HepG2 (cell line): Measurements from ENCODE around the gene MEIOB. TPM values are rescaled to one million over a fixed set of nuclear protein-coding genes. Genes with fewer than 3 reads are reported as not detected.

Experiments
- DNMT1 ChIP-seq: sonication (generic); formaldehyde crosslinking; IDR thresholded peaks from 2 replicates; pipeline ENCODE4 v1.5.1; 2020; ENCODE audit warnings: mild to moderate bottlenecking, missing genetic modification reagents
- KLF12 ChIP-seq: sonication (generic); formaldehyde crosslinking; IDR thresholded peaks from 2 replicates; pipeline ENCODE4 v1.4.0; 2020; ENCODE audit warnings: missing genetic modification reagents, borderline replicate concordance
- SAFB2 ChIP-seq: sonication (generic); formaldehyde crosslinking; IDR thresholded peaks from 2 replicates; pipeline ENCODE4 v1.5.1; 2020; ENCODE audit warnings: missing genetic modification reagents, low read depth, mild to moderate bottlenecking, borderline replicate concordance
- SKI ChIP-seq: fragments of 450-650 bp; IDR thresholded peaks from one replicate; pipeline ENCODE4 v1.6.1; 2018; ENCODE audit warnings: mild to moderate bottlenecking; ENCODE audit not compliant: partially characterized antibody
- SNRNP70 ChIP-seq: fragments of 200-400 bp; formaldehyde crosslinking; IDR thresholded peaks from 2 replicates; pipeline ENCODE4 v1.6.1; 2017; ENCODE audit warnings: mild to moderate bottlenecking, low read depth, low read length, moderate library complexity
- STAT5B ChIP-seq: sonication (generic); formaldehyde crosslinking; IDR thresholded peaks from 2 replicates; pipeline ENCODE4 v1.4.0; 2020; ENCODE audit warnings: missing genetic modification reagents
- TOPORS ChIP-seq: sonication (generic); formaldehyde crosslinking; IDR thresholded peaks from 2 replicates; pipeline ENCODE4 v1.8.0; 2023; ENCODE audit warnings: mild to moderate bottlenecking, missing genetic modification reagents
- ZFP36 ChIP-seq: fragments of 150-350 bp; IDR thresholded peaks from 2 replicates; pipeline ENCODE4 v1.6.1; 2018; ENCODE audit warnings: borderline replicate concordance, low read length, low read depth; ENCODE audit not compliant: partially characterized antibody
- ZFP37 ChIP-seq: sonication (generic); formaldehyde crosslinking; IDR thresholded peaks from 2 replicates; pipeline ENCODE4 v1.4.0; 2020; ENCODE audit warnings: missing genetic modification reagents, borderline replicate concordance
- ZNF383 ChIP-seq: sonication (generic); formaldehyde crosslinking; IDR thresholded peaks from 2 replicates; pipeline ENCODE4 v1.4.0; 2020; ENCODE audit warnings: missing genetic modification reagents, mild to moderate bottlenecking, borderline replicate concordance
- ZNF570 ChIP-seq: sonication (generic); formaldehyde crosslinking; IDR thresholded peaks from 2 replicates; pipeline ENCODE4 v1.4.0; 2020; ENCODE audit warnings: mild to moderate bottlenecking, missing genetic modification reagents, borderline replicate concordance
- ZNF709 ChIP-seq: sonication (generic); formaldehyde crosslinking; IDR thresholded peaks from 2 replicates; pipeline ENCODE4 v1.5.0; 2020; ENCODE audit warnings: mild to moderate bottlenecking, missing genetic modification reagents
- ZNF737 ChIP-seq: sonication (generic); formaldehyde crosslinking; IDR thresholded peaks from 2 replicates; pipeline ENCODE4 v1.5.0; 2020; ENCODE audit warnings: missing genetic modification reagents, mild to moderate bottlenecking, borderline replicate concordance
- polyA plus RNA-seq, 8 experiments: library from polyadenylated mRNA; depleted of rRNA in 3 of 8; stranded (reverse) in 7 of 8; unstranded in 1 of 8; fragments of >200 nt; fragmentation: Illumina TruSeq in 4 of 8; extraction: Trizol in 4 of 8; gene quantifications; 2 replicates each; pipeline versions ENCODE4 v1.2.1 to v1.2.3, GENCODE V29; 2011 to 2016; ENCODE audit warnings: low read depth in 4 of 8, missing spikeins in 1 of 8, mixed read lengths in 1 of 8; ENCODE audit not compliant: insufficient read depth in 1 of 8
- total RNA-seq, 5 experiments: library from RNA; depleted of rRNA; stranded (reverse); fragments of >200 nt; fragmentation: Illumina TruSeq; extraction: Trizol; gene quantifications; 2 replicates each; pipeline ENCODE4 v1.2.3, GENCODE V29; 2016; ENCODE audit warnings: low read depth in 1 of 5
- TF ChIP-seq, protein P1 (sequence below), 2 experiments: sonication (generic) in 1 of 2; formaldehyde crosslinking in 1 of 2; IDR thresholded peaks; 2 replicates each; pipeline versions ENCODE4 v1.5.1 to v1.6.1; 2011 to 2020; ENCODE audit warnings: borderline replicate concordance in 1 of 2, low read depth in 1 of 2, low read length in 1 of 2, mild to moderate bottlenecking in 1 of 2, missing genetic modification reagents in 1 of 2, moderate library complexity in 1 of 2
- TF ChIP-seq, protein P2 (sequence below): sonication (generic); formaldehyde crosslinking; IDR thresholded peaks from 2 replicates; pipeline ENCODE4 v1.4.0; 2020; ENCODE audit warnings: mild to moderate bottlenecking, missing genetic modification reagents
- TF ChIP-seq, protein P3 (sequence below): sonication (generic); formaldehyde crosslinking; IDR thresholded peaks from 2 replicates; pipeline ENCODE4 v1.4.0; 2020; ENCODE audit warnings: missing genetic modification reagents
- TF ChIP-seq, protein P4 (sequence below): sonication (generic); formaldehyde crosslinking; IDR thresholded peaks from 2 replicates; pipeline ENCODE4 v1.5.0; 2020; ENCODE audit warnings: missing genetic modification reagents, mild to moderate bottlenecking, borderline replicate concordance
- TF ChIP-seq, protein P5 (sequence below): sonication (generic); formaldehyde crosslinking; IDR thresholded peaks from 2 replicates; pipeline ENCODE4 v1.5.1; 2020; ENCODE audit warnings: missing genetic modification reagents, mild to moderate bottlenecking, borderline replicate concordance

MEIOB gene
- total and polyA plus RNA-seq, 2 of the 13 experiments (the other 11 are each of a cell fraction or from before 2014, with no cell fraction given) = 0.17 TPM; not detected in 1

DNA sequence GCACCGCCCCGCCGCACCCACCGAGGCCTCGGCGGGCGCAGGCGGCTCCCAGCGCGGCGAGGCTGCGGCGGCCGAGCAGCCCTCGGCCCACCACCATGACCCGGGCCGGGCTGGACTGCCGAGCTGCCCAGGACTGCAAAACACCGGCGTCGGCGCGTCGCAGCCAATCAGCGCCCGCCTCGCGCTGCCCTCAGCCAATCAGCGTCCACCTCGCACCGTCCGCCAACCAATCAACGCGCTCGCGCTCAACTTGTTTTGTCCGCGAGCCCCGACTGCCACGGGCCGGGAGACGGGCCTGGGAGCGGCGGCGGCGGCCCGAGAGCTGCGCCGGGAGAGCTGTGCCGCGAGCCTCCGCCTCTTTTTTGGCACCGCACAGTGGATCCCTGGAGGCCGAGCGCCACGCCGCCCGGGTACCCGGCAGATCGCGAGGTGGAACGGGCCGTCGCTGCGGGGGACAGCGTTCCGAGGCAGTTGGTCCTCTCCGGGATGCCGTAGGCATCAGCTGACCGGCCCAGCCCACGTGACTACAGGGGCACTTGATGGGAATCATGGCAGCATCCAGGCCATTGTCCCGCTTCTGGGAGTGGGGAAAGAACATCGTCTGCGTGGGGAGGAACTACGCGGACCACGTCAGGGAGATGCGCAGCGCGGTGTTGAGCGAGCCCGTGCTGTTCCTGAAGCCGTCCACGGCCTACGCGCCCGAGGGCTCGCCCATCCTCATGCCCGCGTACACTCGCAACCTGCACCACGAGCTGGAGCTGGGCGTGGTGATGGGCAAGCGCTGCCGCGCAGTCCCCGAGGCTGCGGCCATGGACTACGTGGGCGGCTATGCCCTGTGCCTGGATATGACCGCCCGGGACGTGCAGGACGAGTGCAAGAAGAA, 45.0 kb downstream of the MEIOB start, which contains the start of the genes FAHD1 and HAGH (continued):
- TF ChIP-seq, protein P1, sequence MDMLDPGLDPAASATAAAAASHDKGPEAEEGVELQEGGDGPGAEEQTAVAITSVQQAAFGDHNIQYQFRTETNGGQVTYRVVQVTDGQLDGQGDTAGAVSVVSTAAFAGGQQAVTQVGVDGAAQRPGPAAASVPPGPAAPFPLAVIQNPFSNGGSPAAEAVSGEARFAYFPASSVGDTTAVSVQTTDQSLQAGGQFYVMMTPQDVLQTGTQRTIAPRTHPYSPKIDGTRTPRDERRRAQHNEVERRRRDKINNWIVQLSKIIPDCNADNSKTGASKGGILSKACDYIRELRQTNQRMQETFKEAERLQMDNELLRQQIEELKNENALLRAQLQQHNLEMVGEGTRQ (IDR thresholded peaks at IDR 0.05; ENCODE audit: low read depth, low read length) = peak; percentile 99
- TF ChIP-seq, protein P1 (CRISPR knock-in tag; IDR thresholded peaks at IDR 0.05; ENCODE audit: borderline replicate concordance) = peak; percentile 100
- TF ChIP-seq, protein P2, sequence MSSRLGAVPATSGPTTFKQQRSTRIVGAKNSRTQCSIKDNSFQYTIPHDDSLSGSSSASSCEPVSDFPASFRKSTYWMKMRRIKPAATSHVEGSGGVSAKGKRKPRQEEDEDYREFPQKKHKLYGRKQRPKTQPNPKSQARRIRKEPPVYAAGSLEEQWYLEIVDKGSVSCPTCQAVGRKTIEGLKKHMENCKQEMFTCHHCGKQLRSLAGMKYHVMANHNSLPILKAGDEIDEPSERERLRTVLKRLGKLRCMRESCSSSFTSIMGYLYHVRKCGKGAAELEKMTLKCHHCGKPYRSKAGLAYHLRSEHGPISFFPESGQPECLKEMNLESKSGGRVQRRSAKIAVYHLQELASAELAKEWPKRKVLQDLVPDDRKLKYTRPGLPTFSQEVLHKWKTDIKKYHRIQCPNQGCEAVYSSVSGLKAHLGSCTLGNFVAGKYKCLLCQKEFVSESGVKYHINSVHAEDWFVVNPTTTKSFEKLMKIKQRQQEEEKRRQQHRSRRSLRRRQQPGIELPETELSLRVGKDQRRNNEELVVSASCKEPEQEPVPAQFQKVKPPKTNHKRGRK (CRISPR knock-in tag) = no peak
- peak; percentile 77; the same call in 1 of the 2 replicates for TF ChIP-seq KLF12 (CRISPR knock-in tag)
- no peak for TF ChIP-seq STAT5B (CRISPR knock-in tag)
- peak; percentile 88; the same call in 1 of the 2 replicates for TF ChIP-seq SAFB2 (CRISPR knock-in tag)
- TF ChIP-seq, protein P3, sequence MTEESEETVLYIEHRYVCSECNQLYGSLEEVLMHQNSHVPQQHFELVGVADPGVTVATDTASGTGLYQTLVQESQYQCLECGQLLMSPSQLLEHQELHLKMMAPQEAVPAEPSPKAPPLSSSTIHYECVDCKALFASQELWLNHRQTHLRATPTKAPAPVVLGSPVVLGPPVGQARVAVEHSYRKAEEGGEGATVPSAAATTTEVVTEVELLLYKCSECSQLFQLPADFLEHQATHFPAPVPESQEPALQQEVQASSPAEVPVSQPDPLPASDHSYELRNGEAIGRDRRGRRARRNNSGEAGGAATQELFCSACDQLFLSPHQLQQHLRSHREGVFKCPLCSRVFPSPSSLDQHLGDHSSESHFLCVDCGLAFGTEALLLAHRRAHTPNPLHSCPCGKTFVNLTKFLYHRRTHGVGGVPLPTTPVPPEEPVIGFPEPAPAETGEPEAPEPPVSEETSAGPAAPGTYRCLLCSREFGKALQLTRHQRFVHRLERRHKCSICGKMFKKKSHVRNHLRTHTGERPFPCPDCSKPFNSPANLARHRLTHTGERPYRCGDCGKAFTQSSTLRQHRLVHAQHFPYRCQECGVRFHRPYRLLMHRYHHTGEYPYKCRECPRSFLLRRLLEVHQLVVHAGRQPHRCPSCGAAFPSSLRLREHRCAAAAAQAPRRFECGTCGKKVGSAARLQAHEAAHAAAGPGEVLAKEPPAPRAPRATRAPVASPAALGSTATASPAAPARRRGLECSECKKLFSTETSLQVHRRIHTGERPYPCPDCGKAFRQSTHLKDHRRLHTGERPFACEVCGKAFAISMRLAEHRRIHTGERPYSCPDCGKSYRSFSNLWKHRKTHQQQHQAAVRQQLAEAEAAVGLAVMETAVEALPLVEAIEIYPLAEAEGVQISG (CRISPR knock-in tag) = peak; percentile 88
- TF ChIP-seq ZNF570 (CRISPR knock-in tag) = no peak
- TF ChIP-seq, protein P4, sequence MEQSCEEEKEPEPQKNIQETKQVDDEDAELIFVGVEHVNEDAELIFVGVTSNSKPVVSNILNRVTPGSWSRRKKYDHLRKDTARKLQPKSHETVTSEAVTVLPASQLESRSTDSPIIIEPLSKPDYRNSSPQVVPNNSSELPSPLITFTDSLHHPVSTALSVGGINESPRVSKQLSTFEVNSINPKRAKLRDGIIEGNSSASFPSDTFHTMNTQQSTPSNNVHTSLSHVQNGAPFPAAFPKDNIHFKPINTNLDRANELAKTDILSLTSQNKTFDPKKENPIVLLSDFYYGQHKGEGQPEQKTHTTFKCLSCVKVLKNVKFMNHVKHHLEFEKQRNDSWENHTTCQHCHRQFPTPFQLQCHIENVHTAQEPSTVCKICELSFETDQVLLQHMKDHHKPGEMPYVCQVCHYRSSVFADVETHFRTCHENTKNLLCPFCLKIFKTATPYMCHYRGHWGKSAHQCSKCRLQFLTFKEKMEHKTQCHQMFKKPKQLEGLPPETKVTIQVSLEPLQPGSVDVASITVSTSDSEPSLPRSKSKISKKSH (CRISPR knock-in tag) = peak; percentile 94
- peak; percentile 92 for TF ChIP-seq ZNF737 (CRISPR knock-in tag)
- TF ChIP-seq SKI = peak; percentile 58
- TF ChIP-seq ZNF383 (CRISPR knock-in tag) = no peak
- TF ChIP-seq ZFP36 = no peak
- no peak for TF ChIP-seq ZFP37 (CRISPR knock-in tag)
- TF ChIP-seq SNRNP70 = no peak
- no peak for TF ChIP-seq ZNF709
- TF ChIP-seq TOPORS (CRISPR knock-in tag) = no peak; the same call in 1 of the 2 replicates
- TF ChIP-seq DNMT1 (CRISPR knock-in tag) = peak; percentile 98; the same call in 1 of the 2 replicates
- TF ChIP-seq, protein P5, sequence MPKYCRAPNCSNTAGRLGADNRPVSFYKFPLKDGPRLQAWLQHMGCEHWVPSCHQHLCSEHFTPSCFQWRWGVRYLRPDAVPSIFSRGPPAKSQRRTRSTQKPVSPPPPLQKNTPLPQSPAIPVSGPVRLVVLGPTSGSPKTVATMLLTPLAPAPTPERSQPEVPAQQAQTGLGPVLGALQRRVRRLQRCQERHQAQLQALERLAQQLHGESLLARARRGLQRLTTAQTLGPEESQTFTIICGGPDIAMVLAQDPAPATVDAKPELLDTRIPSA (CRISPR knock-in tag) = peak; percentile 81
